WTC11 (cell line): ENCODE results near the gene DNAJC6. TPM values are rescaled to one million over a fixed set of nuclear protein-coding genes. Genes with fewer than 3 reads are reported as not detected.

Experiments
- ATAC-seq: fragments of 200-7000 bp; cut with Tn5 transposase; 2 replicates; pipeline ENCODE4 v1.10.0; 2021; ENCODE audit warnings: mild to moderate bottlenecking, moderate library complexity
- CTCF ChIA-PET: fragments of 300-600 bp; sonication (Branson Sonifier 250); formaldehyde crosslinking; loops from one replicate; lab custom pipeline; 2021; ENCODE audit warnings: antibody characterized with exemption; lab: Charles Lee
- POLR2A ChIA-PET: fragments of 350-600 bp; sonication (Branson Sonifier 250); formaldehyde crosslinking; loops from one replicate; lab custom pipeline; 2021; ENCODE audit warnings: antibody characterized with exemption; lab: Charles Lee
- DNase-seq: peaks from one replicate; pipeline ENCODE4 v3.0.0; 2021; ENCODE audit warnings: low spot score
- H3K27ac Mint-ChIP-seq: 2 replicates; pipeline ENCODE4 v1.8.0; 2021; ENCODE audit warnings: mixed read lengths
- H3K27me3 Mint-ChIP-seq: 2 replicates; pipeline ENCODE4 v1.8.0; 2021; ENCODE audit warnings: low read depth, mild to moderate bottlenecking, moderate library complexity, mixed read lengths
- H3K36me3 Mint-ChIP-seq: 2 replicates; pipeline ENCODE4 v1.8.0; 2021; ENCODE audit warnings: mixed read lengths
- H3K4me1 Mint-ChIP-seq: 2 replicates; pipeline ENCODE4 v1.8.0; 2022; ENCODE audit warnings: mixed read lengths
- H3K4me3 Mint-ChIP-seq: 2 replicates; pipeline ENCODE4 v1.8.0; 2021; ENCODE audit warnings: mild to moderate bottlenecking, moderate library complexity, mixed read lengths
- H3K9me3 Mint-ChIP-seq: 2 replicates; pipeline ENCODE4 v1.8.0; 2021; ENCODE audit warnings: mixed read lengths
- EMX1 ChIP-seq: fragments of 250-450 bp; sonication (Bioruptor Pico); IDR thresholded peaks from 2 replicates; pipeline ENCODE4 v1.8.0; 2021; ENCODE audit warnings: mild to moderate bottlenecking
- HMGA2 ChIP-seq: fragments of 250-450 bp; sonication (Bioruptor Pico); IDR thresholded peaks from 2 replicates; pipeline ENCODE4 v1.4.0; 2021; ENCODE audit warnings: mild to moderate bottlenecking, moderate library complexity
- JUN ChIP-seq: sonication (generic); formaldehyde crosslinking; IDR thresholded peaks from 2 replicates; pipeline ENCODE4 v1.8.0; 2023; ENCODE audit warnings: mild to moderate bottlenecking, missing genetic modification reagents
- MYBL2 ChIP-seq: sonication (generic); formaldehyde crosslinking; IDR thresholded peaks from 2 replicates; pipeline ENCODE4 v1.8.1; 2023; ENCODE audit warnings: mild to moderate bottlenecking, moderate library complexity, missing genetic modification reagents
- NFATC4 ChIP-seq: fragments of 250-450 bp; sonication (Bioruptor Pico); IDR thresholded peaks from 2 replicates; pipeline ENCODE4 v1.9.0; 2021; ENCODE audit warnings: mild to moderate bottlenecking
- NFE2L1 ChIP-seq: sonication (generic); formaldehyde crosslinking; IDR thresholded peaks from 2 replicates; pipeline ENCODE4 v1.8.1; 2023; ENCODE audit warnings: missing genetic modification reagents
- NR2C2 ChIP-seq: sonication (generic); formaldehyde crosslinking; IDR thresholded peaks from 2 replicates; pipeline ENCODE4 v1.8.0; 2022; ENCODE audit warnings: mild to moderate bottlenecking, missing genetic modification reagents
- RELA ChIP-seq: sonication (generic); formaldehyde crosslinking; IDR thresholded peaks from 2 replicates; pipeline ENCODE4 v1.8.1; 2022; ENCODE audit warnings: missing genetic modification reagents, mild to moderate bottlenecking, borderline replicate concordance
- RORB ChIP-seq: fragments of 250-450 bp; sonication (Bioruptor Pico); IDR thresholded peaks from 2 replicates; pipeline ENCODE4 v1.9.0; 2021; ENCODE audit warnings: mild to moderate bottlenecking
- TEAD4 ChIP-seq: sonication (generic); formaldehyde crosslinking; IDR thresholded peaks from 2 replicates; pipeline ENCODE4 v1.8.0; 2022; ENCODE audit warnings: mild to moderate bottlenecking, missing genetic modification reagents
- TP53 ChIP-seq: sonication (generic); formaldehyde crosslinking; IDR thresholded peaks from 2 replicates; pipeline ENCODE4 v1.8.1; 2023; ENCODE audit warnings: mild to moderate bottlenecking, missing genetic modification reagents
- ZBTB21 ChIP-seq: sonication (generic); formaldehyde crosslinking; IDR thresholded peaks from 2 replicates; pipeline ENCODE4 v1.8.1; 2023; ENCODE audit warnings: mild to moderate bottlenecking, missing genetic modification reagents, borderline replicate concordance
- ZNF219 ChIP-seq: sonication (generic); formaldehyde crosslinking; IDR thresholded peaks from 2 replicates; pipeline ENCODE4 v1.8.0; 2023; ENCODE audit warnings: missing genetic modification reagents, mild to moderate bottlenecking, borderline replicate concordance
- total RNA-seq: library from RNA; stranded (reverse); gene quantifications from 3 replicates; pipeline ENCODE4 v1.2.3, GENCODE V29; 2021
- TF ChIP-seq, protein P1 (sequence below): sonication (generic); formaldehyde crosslinking; IDR thresholded peaks from 2 replicates; pipeline ENCODE4 v1.8.0; 2022; ENCODE audit warnings: missing genetic modification reagents
- TF ChIP-seq, protein P2 (sequence below): fragments of 200-600 bp; IDR thresholded peaks from 2 replicates; pipeline ENCODE4 v1.8.0; 2022; ENCODE audit warnings: antibody characterized with exemption
- TF ChIP-seq, protein P3 (sequence below): sonication (generic); formaldehyde crosslinking; IDR thresholded peaks from 2 replicates; pipeline ENCODE4 v1.8.1; 2022; ENCODE audit warnings: low read depth, missing genetic modification reagents, borderline replicate concordance
- TF ChIP-seq, protein P4 (sequence below): fragments of 250-450 bp; sonication (Bioruptor Pico); IDR thresholded peaks from 2 replicates; pipeline ENCODE4 v1.9.0; 2021; ENCODE audit warnings: mild to moderate bottlenecking
- TF ChIP-seq, protein P5 (sequence below): sonication (generic); formaldehyde crosslinking; IDR thresholded peaks from 2 replicates; pipeline ENCODE4 v1.8.1; 2023; ENCODE audit warnings: mild to moderate bottlenecking, missing genetic modification reagents, moderate library complexity
- TF ChIP-seq, protein P6 (sequence below): sonication (generic); formaldehyde crosslinking; IDR thresholded peaks from 2 replicates; pipeline ENCODE4 v1.8.0; 2022; ENCODE audit warnings: mild to moderate bottlenecking, missing genetic modification reagents

DNAJC6 gene
- total RNA-seq, 1 experiment from 2014 or later, result 9.1 TPM

DNA sequence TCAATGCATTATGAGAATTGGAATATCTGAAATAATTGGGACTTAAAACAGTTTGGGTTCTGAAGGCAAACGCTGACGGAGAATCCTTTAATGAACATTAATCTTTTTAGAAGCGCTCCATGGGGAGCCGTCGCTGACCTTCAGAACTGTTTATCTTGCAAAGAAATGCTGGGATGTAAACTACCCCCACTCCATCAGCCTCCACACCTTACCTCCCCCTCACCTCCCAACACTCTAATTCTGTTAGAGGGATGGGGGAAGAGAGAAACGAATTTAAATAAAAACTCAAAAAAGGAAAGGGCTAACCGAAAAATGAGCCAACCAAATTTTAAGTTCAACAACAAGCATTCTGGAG is 44.1 kb upstream of the DNAJC6 start:
- CTCF ChIA-PET, result interaction anchor here (1.3 to 4.2 kb wide), 4 partner anchors 13 to 422 kb away, joined by 3 to 28 read pairs (median 5); no protein-coding TSS in a partner anchor
- POLR2A ChIA-PET, result interaction anchor here (0.6 to 0.7 kb wide), 2 partner anchors 10 to 25 kb away, joined by 3 read pairs; no protein-coding TSS in a partner anchor
- Mint-ChIP-seq H3K36me3 (no peaks in the 10 kb centered on the region), H3K27ac (no peak overlapping the region), H3K4me1 (peaks cover 33% of the 10 kb centered on the region), H3K4me3 (peak overlapping the region; percentile 93), H3K9me3 (no peaks in the 10 kb centered on the region), H3K27me3 (peaks cover 12% of the 10 kb centered on the region)
- DNase-seq, result no peak
- TF ChIP-seq, protein P1, sequence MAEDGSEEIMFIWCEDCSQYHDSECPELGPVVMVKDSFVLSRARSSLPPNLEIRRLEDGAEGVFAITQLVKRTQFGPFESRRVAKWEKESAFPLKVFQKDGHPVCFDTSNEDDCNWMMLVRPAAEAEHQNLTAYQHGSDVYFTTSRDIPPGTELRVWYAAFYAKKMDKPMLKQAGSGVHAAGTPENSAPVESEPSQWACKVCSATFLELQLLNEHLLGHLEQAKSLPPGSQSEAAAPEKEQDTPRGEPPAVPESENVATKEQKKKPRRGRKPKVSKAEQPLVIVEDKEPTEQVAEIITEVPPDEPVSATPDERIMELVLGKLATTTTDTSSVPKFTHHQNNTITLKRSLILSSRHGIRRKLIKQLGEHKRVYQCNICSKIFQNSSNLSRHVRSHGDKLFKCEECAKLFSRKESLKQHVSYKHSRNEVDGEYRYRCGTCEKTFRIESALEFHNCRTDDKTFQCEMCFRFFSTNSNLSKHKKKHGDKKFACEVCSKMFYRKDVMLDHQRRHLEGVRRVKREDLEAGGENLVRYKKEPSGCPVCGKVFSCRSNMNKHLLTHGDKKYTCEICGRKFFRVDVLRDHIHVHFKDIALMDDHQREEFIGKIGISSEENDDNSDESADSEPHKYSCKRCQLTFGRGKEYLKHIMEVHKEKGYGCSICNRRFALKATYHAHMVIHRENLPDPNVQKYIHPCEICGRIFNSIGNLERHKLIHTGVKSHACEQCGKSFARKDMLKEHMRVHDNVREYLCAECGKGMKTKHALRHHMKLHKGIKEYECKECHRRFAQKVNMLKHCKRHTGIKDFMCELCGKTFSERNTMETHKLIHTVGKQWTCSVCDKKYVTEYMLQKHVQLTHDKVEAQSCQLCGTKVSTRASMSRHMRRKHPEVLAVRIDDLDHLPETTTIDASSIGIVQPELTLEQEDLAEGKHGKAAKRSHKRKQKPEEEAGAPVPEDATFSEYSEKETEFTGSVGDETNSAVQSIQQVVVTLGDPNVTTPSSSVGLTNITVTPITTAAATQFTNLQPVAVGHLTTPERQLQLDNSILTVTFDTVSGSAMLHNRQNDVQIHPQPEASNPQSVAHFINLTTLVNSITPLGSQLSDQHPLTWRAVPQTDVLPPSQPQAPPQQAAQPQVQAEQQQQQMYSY (CRISPR knock-in tag), result peak; percentile 63; the same call in 1 of the 2 replicates
- no peak for TF ChIP-seq TP53 (CRISPR knock-in tag)
- TF ChIP-seq NFE2L1 (CRISPR knock-in tag), result no peak
- TF ChIP-seq, protein P2, sequence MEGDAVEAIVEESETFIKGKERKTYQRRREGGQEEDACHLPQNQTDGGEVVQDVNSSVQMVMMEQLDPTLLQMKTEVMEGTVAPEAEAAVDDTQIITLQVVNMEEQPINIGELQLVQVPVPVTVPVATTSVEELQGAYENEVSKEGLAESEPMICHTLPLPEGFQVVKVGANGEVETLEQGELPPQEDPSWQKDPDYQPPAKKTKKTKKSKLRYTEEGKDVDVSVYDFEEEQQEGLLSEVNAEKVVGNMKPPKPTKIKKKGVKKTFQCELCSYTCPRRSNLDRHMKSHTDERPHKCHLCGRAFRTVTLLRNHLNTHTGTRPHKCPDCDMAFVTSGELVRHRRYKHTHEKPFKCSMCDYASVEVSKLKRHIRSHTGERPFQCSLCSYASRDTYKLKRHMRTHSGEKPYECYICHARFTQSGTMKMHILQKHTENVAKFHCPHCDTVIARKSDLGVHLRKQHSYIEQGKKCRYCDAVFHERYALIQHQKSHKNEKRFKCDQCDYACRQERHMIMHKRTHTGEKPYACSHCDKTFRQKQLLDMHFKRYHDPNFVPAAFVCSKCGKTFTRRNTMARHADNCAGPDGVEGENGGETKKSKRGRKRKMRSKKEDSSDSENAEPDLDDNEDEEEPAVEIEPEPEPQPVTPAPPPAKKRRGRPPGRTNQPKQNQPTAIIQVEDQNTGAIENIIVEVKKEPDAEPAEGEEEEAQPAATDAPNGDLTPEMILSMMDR, result no peak
- TF ChIP-seq, protein P3, sequence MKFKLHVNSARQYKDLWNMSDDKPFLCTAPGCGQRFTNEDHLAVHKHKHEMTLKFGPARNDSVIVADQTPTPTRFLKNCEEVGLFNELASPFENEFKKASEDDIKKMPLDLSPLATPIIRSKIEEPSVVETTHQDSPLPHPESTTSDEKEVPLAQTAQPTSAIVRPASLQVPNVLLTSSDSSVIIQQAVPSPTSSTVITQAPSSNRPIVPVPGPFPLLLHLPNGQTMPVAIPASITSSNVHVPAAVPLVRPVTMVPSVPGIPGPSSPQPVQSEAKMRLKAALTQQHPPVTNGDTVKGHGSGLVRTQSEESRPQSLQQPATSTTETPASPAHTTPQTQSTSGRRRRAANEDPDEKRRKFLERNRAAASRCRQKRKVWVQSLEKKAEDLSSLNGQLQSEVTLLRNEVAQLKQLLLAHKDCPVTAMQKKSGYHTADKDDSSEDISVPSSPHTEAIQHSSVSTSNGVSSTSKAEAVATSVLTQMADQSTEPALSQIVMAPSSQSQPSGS, result no peak
- no peak for TF ChIP-seq EMX1 (CRISPR knock-in tag)
- ATAC-seq, result peak; percentile 33

DNA sequence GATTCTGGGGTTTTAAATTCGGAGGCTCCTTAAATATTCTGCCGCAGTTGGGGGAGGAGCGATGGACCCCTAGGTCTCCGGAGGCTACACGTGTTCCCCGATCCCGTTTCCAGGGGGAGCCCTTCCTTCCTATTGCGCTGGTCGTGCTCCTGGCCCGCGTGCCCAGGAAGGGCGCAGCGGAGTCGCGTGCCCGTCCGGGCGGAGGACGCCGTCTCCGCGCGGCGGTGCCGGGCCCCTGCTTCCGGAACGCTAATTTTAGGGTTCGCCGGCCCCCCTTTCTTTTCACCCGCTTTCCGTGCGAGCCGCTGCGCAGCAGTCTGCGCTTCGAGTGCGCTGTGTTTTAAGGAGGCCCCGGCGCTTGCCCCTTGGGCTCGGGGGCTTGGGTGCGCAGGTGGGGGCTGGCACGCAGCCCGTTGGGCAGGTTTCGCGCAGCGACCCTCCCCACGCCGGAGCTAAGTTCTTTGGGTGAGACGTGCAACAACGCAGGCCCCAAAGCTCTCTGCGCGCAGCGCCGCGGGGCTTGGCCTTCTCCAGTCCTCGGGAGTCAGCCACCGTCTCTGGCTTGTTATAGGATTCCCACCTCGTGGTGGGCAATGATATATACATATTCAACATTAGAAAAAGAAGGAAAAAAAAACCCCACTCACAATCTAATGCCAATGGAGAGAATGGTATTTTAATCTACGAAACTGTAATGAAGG is 43.5 kb upstream of the DNAJC6 start:
- POLR2A ChIA-PET, result interaction anchor here (0.8 kb wide), 1 partner anchor 154 kb away, joined by 3 read pairs; no protein-coding TSS in a partner anchor
- ATAC-seq, result peak; percentile 92
- TF ChIP-seq RELA (CRISPR knock-in tag), result peak; percentile 88; the same call in 1 of the 2 replicates
- peak; percentile 87 for TF ChIP-seq JUN (CRISPR knock-in tag)
- TF ChIP-seq ZNF219 (CRISPR knock-in tag), result peak; percentile 84; the same call in 1 of the 2 replicates
- no peak for TF ChIP-seq EMX1 (CRISPR knock-in tag)
- TF ChIP-seq RORB (CRISPR knock-in tag), result no peak
- TF ChIP-seq, protein P4, sequence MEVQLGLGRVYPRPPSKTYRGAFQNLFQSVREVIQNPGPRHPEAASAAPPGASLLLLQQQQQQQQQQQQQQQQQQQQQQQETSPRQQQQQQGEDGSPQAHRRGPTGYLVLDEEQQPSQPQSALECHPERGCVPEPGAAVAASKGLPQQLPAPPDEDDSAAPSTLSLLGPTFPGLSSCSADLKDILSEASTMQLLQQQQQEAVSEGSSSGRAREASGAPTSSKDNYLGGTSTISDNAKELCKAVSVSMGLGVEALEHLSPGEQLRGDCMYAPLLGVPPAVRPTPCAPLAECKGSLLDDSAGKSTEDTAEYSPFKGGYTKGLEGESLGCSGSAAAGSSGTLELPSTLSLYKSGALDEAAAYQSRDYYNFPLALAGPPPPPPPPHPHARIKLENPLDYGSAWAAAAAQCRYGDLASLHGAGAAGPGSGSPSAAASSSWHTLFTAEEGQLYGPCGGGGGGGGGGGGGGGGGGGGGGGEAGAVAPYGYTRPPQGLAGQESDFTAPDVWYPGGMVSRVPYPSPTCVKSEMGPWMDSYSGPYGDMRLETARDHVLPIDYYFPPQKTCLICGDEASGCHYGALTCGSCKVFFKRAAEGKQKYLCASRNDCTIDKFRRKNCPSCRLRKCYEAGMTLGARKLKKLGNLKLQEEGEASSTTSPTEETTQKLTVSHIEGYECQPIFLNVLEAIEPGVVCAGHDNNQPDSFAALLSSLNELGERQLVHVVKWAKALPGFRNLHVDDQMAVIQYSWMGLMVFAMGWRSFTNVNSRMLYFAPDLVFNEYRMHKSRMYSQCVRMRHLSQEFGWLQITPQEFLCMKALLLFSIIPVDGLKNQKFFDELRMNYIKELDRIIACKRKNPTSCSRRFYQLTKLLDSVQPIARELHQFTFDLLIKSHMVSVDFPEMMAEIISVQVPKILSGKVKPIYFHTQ (CRISPR knock-in tag), result peak; percentile 11; the same call in 1 of the 2 replicates
- TF ChIP-seq TP53 (CRISPR knock-in tag), result peak; percentile 40; the same call in 1 of the 2 replicates
- TF ChIP-seq, protein P5, sequence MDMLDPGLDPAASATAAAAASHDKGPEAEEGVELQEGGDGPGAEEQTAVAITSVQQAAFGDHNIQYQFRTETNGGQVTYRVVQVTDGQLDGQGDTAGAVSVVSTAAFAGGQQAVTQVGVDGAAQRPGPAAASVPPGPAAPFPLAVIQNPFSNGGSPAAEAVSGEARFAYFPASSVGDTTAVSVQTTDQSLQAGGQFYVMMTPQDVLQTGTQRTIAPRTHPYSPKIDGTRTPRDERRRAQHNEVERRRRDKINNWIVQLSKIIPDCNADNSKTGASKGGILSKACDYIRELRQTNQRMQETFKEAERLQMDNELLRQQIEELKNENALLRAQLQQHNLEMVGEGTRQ, result peak; percentile 71
- no peak for TF ChIP-seq NFATC4 (CRISPR knock-in tag)
- TF ChIP-seq MYBL2 (CRISPR knock-in tag), result peak; percentile 59
- peak; percentile 72; the same call in 1 of the 2 replicates for TF ChIP-seq TEAD4
- TF ChIP-seq HMGA2, result no peak
- TF ChIP-seq NR2C2 (CRISPR knock-in tag), result 0 out of 2 replicates have a peak, but pooled peaks have one; percentile 13
- peak; percentile 61; the same call in 1 of the 2 replicates for TF ChIP-seq ZBTB21 (CRISPR knock-in tag)
- TF ChIP-seq, protein P6, sequence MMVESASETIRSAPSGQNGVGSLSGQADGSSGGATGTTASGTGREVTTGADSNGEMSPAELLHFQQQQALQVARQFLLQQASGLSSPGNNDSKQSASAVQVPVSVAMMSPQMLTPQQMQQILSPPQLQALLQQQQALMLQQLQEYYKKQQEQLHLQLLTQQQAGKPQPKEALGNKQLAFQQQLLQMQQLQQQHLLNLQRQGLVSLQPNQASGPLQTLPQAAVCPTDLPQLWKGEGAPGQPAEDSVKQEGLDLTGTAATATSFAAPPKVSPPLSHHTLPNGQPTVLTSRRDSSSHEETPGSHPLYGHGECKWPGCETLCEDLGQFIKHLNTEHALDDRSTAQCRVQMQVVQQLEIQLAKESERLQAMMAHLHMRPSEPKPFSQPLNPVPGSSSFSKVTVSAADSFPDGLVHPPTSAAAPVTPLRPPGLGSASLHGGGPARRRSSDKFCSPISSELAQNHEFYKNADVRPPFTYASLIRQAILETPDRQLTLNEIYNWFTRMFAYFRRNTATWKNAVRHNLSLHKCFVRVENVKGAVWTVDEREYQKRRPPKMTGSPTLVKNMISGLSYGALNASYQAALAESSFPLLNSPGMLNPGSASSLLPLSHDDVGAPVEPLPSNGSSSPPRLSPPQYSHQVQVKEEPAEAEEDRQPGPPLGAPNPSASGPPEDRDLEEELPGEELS (CRISPR knock-in tag), result peak; percentile 54; the same call in 1 of the 2 replicates

More for the DNA sequence above, 43.5 kb upstream of the DNAJC6 start:
- peak overlapping the region; percentile 93 for H3K4me3 Mint-ChIP-seq
- CTCF ChIA-PET, result interaction anchor here (0.7 to 4.2 kb wide), 6 partner anchors 12 to 597 kb away, joined by 3 to 28 read pairs (median 4); no protein-coding TSS in a partner anchor
- H3K36me3 Mint-ChIP-seq, result no peaks in the 10 kb centered on the region
- no peak overlapping the region; the same call in 1 of the 2 replicates for H3K27ac Mint-ChIP-seq
- H3K4me1 Mint-ChIP-seq, result peaks cover 33% of the 10 kb centered on the region
- no peaks in the 10 kb centered on the region for H3K9me3 Mint-ChIP-seq
- H3K27me3 Mint-ChIP-seq, result peaks cover 12% of the 10 kb centered on the region
- DNase-seq, result peak; percentile 80
